ENCODE data around the gene APBA2. TPM values are rescaled to one million over a fixed set of nuclear protein-coding genes. Genes with fewer than 3 reads are reported as not detected.

APBA2 gene
- total RNA-seq, 3 donors from 2014 or later: 0.64 to 6.9 (median 5.0) TPM

DNA sequence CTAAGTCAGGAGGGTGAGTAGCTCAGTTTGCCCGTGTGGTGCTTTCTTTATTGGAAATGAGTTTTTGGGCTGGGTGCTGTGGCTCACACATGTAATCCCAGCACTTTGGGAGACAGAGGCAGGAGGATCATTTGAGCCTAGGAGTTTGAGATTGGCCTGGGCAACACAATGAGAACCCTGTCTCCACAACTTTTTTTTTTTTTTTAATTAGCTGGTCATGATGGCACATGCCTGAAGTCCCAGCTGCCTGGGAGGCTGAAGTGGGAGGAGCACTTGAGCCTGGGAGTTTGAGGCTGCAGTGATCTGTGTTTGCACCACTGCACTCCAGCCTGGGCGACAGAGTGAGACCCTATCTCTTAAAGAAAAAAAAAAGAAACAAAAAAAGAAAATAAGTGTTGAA is 208.9 kb downstream of the APBA2 start:
- TF ChIP-seq, protein P1, sequence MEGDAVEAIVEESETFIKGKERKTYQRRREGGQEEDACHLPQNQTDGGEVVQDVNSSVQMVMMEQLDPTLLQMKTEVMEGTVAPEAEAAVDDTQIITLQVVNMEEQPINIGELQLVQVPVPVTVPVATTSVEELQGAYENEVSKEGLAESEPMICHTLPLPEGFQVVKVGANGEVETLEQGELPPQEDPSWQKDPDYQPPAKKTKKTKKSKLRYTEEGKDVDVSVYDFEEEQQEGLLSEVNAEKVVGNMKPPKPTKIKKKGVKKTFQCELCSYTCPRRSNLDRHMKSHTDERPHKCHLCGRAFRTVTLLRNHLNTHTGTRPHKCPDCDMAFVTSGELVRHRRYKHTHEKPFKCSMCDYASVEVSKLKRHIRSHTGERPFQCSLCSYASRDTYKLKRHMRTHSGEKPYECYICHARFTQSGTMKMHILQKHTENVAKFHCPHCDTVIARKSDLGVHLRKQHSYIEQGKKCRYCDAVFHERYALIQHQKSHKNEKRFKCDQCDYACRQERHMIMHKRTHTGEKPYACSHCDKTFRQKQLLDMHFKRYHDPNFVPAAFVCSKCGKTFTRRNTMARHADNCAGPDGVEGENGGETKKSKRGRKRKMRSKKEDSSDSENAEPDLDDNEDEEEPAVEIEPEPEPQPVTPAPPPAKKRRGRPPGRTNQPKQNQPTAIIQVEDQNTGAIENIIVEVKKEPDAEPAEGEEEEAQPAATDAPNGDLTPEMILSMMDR (IDR thresholded peaks at IDR 0.05): no peak
- TF ChIP-seq POLR2AphosphoS5 (IDR thresholded peaks at IDR 0.05) (no peak), POLR2A (IDR thresholded peaks at IDR 0.05) (no peak)
- no peaks in the 10 kb centered on the region for H3K36me3 ChIP-seq
- no peak overlapping the region for H3K27ac ChIP-seq
- no peaks in the 10 kb centered on the region for H3K9me3 ChIP-seq
- no peak for DNase-seq (ENCODE audit: low spot score in 2 of 2)
- intact Hi-C loops (cut with DNase I; ENCODE audit: low total_unique reads): no loop called here
- H3K4me1 ChIP-seq: no peaks in the 10 kb centered on the region
- H3K27me3 ChIP-seq: no peaks in the 10 kb centered on the region
- no peak overlapping the region for H3K4me3 ChIP-seq

DNA sequence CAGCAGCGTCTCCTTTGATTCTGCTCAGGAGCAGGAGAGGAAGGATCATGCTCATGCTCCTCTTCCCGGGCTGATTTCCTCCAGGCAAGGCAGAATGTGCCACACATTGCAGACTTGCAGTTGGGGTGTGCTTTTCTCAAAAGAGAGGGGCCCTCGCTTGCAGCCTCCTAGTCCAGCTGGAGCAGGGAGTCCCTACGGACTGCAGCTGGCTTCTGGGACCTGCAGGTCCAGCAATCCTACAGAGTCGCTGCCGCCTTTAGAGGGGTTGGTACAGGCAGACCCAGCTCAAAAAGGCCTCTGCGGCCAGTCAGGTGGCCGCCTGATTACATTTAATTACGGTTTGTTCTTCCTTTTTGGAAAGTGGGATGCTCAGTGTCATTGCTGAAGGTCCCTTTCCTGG is 210.0 kb downstream of the APBA2 start:
- no peaks in the 10 kb centered on the region for H3K27me3 ChIP-seq
- DNase-seq (ENCODE audit: low spot score in 2 of 2): peak in 1 of 2 donors; percentile 24
- no peak overlapping the region for H3K27ac ChIP-seq
- no peaks in the 10 kb centered on the region for H3K36me3 ChIP-seq
- no peaks in the 10 kb centered on the region for H3K9me3 ChIP-seq
- intact Hi-C loops (cut with DNase I; ENCODE audit: low total_unique reads): no loop called here
- H3K4me1 ChIP-seq: no peaks in the 10 kb centered on the region
- TF ChIP-seq POLR2AphosphoS5 (IDR thresholded peaks at IDR 0.05): no peak
- TF ChIP-seq, protein P1 (IDR thresholded peaks at IDR 0.05): no peak
- TF ChIP-seq POLR2A (IDR thresholded peaks at IDR 0.05): no peak
- no peak overlapping the region for H3K4me3 ChIP-seq

DNA sequence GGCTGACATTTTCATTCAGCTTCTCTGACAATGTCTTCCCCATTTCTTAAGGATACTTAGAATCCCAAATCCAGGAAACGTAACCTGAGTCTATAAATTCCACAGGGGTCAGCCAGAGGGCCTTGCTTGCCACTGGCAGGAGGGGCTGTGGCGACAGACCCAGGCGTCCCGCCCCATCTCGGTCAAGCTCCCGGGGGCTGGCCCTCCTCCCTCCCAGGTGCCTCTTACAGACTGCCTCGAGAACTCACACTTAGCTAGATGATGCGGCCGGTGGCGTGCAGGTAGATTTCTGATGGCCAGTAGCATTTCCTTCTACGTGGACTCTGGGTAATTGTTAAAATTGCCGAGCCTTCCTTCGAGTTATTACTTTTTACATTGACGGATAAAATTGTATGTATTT is 211.4 kb downstream of the APBA2 start:
- Histone ChIP-seq H3K4me1 (no peaks in the 10 kb centered on the region), H3K36me3 (no peaks in the 10 kb centered on the region), H3K4me3 (no peak overlapping the region), H3K27me3 (no peaks in the 10 kb centered on the region), H3K9me3 (no peaks in the 10 kb centered on the region), H3K27ac (no peak overlapping the region)
- DNase-seq (ENCODE audit: low spot score in 2 of 2): no peak
- TF ChIP-seq POLR2AphosphoS5 (IDR thresholded peaks at IDR 0.05) (no peak), POLR2A (IDR thresholded peaks at IDR 0.05) (no peak)
- TF ChIP-seq, protein P1 (IDR thresholded peaks at IDR 0.05): no peak
- intact Hi-C loops (cut with DNase I; ENCODE audit: low total_unique reads): no loop called here

DNA sequence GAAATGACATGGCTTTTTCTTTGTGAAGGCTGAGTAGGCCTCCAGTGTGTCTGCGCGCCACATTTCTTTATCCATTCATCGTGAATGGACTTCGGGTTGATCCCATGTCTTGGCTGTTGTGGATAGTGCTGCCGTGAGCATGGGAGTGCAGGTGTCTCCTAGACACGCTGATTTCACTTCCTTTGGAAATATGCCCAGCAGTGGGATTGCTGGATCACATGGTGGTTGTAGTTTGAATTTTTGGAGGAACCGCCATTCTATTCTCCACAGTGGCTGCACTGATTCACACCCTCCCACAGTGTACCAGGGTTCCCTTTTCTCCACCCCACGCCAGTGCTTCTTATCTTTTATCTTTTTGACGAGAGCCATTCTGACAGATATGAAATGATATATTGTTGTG is 212.2 kb downstream of the APBA2 start:
- intact Hi-C loops (cut with DNase I; ENCODE audit: low total_unique reads): no loop called here
- no peaks in the 10 kb centered on the region for H3K27me3 ChIP-seq
- H3K4me3 ChIP-seq: no peak overlapping the region
- no peak for TF ChIP-seq POLR2AphosphoS5 (IDR thresholded peaks at IDR 0.05)
- TF ChIP-seq, protein P1 (IDR thresholded peaks at IDR 0.05): no peak
- TF ChIP-seq POLR2A (IDR thresholded peaks at IDR 0.05): no peak
- H3K9me3 ChIP-seq: no peaks in the 10 kb centered on the region
- H3K27ac ChIP-seq: no peak overlapping the region
- DNase-seq (ENCODE audit: low spot score in 2 of 2): no peak
- H3K4me1 ChIP-seq: no peaks in the 10 kb centered on the region
- H3K36me3 ChIP-seq: no peaks in the 10 kb centered on the region

DNA sequence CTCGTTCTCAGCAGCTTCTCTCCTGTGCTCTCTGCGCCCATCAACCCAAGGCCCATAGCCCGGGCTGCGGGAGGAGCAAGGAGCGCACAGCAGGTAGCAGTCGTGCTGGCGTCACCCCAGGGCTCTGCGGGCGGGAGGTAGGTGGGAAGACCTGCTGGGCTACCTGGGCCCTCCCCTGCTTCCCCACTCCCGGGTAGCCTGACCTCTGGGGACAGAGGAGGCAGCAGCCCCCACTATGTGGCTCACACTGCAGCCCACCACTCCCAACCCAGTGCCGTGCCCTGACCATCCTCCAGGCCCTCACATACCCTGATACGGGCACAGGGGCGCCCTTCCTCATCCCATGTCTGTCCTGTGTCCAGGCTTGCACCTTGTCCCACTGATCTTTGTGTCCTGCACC is 212.9 kb downstream of the APBA2 start:
- no peaks in the 10 kb centered on the region for H3K4me1 ChIP-seq
- no peaks in the 10 kb centered on the region for H3K36me3 ChIP-seq
- no peak overlapping the region for H3K4me3 ChIP-seq
- intact Hi-C loops (cut with DNase I; ENCODE audit: low total_unique reads): no loop called here
- H3K27ac ChIP-seq: no peak overlapping the region
- H3K9me3 ChIP-seq: no peaks in the 10 kb centered on the region
- no peaks in the 10 kb centered on the region for H3K27me3 ChIP-seq
- no peak for TF ChIP-seq POLR2A (IDR thresholded peaks at IDR 0.05)
- TF ChIP-seq, protein P1 (IDR thresholded peaks at IDR 0.05): no peak
- no peak for TF ChIP-seq POLR2AphosphoS5 (IDR thresholded peaks at IDR 0.05)
- no peak for DNase-seq (ENCODE audit: low spot score in 2 of 2)
